ENCODE data around the gene PSAT1.

DNA sequence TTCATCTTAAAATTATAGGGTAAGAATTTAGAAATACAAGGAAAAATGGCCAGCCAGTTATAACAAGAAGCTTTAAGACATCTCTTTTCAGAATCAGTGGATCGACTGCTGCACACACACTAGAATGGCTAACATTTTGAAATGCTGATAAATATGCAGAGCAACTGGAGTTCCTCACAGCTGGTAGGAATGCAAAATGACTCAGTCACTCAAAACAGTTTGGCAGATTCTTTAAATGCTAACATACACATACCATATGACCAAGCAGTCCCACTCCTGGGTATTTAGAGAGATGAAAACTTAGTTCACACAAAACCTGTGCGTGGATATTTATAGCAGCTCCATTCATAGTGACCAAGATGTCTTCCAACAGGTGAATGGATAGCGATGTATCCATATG is 23.2 kb upstream of the PSAT1 start:
- TF ChIP-seq, protein P1, sequence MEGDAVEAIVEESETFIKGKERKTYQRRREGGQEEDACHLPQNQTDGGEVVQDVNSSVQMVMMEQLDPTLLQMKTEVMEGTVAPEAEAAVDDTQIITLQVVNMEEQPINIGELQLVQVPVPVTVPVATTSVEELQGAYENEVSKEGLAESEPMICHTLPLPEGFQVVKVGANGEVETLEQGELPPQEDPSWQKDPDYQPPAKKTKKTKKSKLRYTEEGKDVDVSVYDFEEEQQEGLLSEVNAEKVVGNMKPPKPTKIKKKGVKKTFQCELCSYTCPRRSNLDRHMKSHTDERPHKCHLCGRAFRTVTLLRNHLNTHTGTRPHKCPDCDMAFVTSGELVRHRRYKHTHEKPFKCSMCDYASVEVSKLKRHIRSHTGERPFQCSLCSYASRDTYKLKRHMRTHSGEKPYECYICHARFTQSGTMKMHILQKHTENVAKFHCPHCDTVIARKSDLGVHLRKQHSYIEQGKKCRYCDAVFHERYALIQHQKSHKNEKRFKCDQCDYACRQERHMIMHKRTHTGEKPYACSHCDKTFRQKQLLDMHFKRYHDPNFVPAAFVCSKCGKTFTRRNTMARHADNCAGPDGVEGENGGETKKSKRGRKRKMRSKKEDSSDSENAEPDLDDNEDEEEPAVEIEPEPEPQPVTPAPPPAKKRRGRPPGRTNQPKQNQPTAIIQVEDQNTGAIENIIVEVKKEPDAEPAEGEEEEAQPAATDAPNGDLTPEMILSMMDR (IDR thresholded peaks at IDR 0.05), result no peak
- no peak for TF ChIP-seq POLR2A (IDR thresholded peaks at IDR 0.05)
